Body of pancreas (tissue), 4 donors: ENCODE measurements around the gene FOXL2NB.

Source experiments
- POLR2A ChIP-seq, 3 donors: fragments of 450-650 bp; IDR thresholded peaks; one replicate each; pipeline ENCODE4 v1.6.1; 2016; ENCODE audit warnings: antibody characterized with exemption in 3 of 3, mild to moderate bottlenecking in 2 of 3
- TF ChIP-seq, protein P1 (sequence below), 7 experiments: fragments of 450-650 bp in 4 of 7; fragments of 200-600 bp in 3 of 7; sonication (generic) in 3 of 7; IDR thresholded peaks; one replicate each; pipeline ENCODE4 v1.5.1; 2016 to 2019; ENCODE audit warnings: antibody characterized with exemption in 7 of 7

- TF ChIP-seq, protein P1, sequence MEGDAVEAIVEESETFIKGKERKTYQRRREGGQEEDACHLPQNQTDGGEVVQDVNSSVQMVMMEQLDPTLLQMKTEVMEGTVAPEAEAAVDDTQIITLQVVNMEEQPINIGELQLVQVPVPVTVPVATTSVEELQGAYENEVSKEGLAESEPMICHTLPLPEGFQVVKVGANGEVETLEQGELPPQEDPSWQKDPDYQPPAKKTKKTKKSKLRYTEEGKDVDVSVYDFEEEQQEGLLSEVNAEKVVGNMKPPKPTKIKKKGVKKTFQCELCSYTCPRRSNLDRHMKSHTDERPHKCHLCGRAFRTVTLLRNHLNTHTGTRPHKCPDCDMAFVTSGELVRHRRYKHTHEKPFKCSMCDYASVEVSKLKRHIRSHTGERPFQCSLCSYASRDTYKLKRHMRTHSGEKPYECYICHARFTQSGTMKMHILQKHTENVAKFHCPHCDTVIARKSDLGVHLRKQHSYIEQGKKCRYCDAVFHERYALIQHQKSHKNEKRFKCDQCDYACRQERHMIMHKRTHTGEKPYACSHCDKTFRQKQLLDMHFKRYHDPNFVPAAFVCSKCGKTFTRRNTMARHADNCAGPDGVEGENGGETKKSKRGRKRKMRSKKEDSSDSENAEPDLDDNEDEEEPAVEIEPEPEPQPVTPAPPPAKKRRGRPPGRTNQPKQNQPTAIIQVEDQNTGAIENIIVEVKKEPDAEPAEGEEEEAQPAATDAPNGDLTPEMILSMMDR (IDR thresholded peaks at IDR 0.05) = no peak
- no peak for TF ChIP-seq POLR2A (IDR thresholded peaks at IDR 0.05)
These were observed 48.3 kb upstream of the FOXL2NB start for GRCh38 chr3:138898708-138899107.
